ENCODE measurements around the gene CENPP.

Gene CENPP

GRCh38 chr9:92483627-92484545 is 158.1 kb downstream of the CENPP start:
- DNase-seq: no peak

DNA sequence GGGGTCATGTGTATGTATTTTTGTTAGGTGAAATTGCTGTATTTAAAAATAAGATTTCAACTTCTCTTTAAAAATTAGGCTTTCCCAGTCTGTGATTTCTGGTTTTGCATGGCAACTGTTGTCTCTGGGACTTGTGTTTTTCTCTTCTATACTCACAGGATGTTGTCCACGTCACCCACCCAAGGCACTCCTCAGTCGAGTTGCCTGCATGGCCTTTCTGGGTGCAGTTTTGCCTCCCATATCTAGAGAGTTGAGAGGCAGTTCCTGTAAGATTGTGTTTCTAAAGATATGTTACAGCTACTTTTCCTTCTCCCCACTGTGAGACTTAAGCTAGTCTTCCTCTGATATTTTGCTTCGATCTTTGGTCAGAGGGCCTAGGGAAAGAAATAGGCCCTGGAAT is 158.8 kb downstream of the CENPP start:
- no peak for DNase-seq

DNA sequence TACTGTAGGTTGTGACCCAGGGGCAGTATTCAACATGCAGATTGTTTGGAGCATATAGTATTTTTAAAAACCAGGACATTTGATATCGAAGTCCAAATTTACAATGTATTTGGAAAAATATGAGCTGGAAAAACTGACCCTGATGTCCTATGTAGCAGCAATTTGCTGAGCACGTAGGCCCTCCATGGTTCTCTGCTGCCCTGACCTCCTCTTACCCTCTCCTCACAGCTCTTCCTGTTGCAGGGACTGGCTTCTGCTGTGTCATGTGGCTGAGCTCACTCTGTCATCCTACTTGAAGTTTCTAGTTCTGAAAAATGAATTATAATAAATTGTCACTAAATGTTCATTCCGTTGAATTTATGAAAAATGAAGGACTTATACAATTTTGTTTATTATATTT is 160.6 kb downstream of the CENPP start:
- no peak for DNase-seq

DNA sequence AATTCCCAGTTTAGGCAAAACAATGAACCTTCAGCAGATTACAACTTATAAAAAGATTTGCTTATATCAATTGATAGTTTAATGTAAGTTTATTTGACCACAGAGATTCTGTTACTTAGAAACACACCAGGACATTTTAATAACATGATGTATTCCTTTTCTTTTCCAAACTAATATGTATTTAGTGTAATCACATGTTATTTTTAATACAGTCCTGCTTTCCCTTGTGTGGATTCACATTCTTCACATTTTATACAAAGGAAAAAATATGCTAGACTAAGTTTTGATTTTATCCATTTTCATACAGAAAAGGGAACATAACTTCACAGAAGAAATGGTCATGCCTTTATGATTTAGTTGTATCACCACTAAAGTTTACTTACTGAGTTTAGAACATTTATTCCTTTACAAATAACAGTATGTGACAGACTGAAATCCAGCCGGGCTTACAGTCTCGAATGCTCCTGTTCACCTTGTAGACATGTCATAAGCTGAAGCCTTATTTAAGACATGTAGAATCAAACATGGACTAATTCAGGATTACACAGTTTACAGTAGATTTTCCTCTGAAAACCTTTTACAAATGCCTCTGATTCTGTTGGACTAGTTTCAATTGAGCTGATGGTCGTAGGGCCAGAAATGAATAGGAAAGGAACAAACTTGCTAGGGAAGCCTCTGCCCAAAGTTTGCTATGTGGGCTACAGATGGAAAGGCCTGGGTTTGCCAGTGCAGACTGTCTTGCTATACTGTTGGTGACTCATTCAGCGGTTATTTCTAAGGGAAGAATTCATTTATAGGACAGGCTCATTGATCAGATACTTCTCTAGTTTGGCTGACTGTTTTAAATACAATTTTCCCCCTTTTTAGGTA is 163.2 kb downstream of the CENPP start:
- DNase-seq: no peak

DNA sequence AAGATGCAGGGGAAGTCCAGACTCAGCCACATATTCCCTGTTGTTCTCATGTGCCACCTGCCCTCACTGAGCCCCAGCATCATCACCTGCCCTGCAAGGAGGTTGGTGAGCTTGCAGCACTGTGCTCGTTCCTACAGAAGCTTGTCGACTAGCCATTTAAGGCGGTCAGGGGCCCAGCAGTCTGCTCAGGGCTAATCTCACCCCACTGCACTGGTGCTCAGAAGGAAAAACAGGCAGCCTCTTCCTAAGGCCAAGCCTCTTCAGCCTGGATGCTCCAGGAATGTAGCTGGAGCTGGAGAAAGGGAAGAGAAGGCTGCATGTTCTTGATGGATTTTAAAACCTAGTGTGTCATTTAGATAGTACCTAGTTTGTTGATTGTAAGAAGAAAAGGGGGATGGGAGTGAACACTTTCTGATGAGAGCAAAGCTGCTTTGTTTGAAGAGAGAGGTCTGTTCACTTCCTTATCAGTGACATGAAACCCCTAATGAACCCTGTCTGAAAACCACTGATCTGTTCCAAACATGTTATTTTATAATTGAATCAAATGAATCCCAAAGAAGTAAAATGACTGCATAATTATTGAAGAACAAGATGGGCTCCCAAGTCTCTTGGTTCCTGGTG is 167.1 kb downstream of the CENPP start:
- DNase-seq: no peak

- no peak for DNase-seq
Measured at GRCh38 chr9:92493749-92494387, 168.1 kb downstream of the CENPP start.

- DNase-seq: no peak
Measured at GRCh38 chr9:92494856-92495255, 169.1 kb downstream of the CENPP start.

DNA sequence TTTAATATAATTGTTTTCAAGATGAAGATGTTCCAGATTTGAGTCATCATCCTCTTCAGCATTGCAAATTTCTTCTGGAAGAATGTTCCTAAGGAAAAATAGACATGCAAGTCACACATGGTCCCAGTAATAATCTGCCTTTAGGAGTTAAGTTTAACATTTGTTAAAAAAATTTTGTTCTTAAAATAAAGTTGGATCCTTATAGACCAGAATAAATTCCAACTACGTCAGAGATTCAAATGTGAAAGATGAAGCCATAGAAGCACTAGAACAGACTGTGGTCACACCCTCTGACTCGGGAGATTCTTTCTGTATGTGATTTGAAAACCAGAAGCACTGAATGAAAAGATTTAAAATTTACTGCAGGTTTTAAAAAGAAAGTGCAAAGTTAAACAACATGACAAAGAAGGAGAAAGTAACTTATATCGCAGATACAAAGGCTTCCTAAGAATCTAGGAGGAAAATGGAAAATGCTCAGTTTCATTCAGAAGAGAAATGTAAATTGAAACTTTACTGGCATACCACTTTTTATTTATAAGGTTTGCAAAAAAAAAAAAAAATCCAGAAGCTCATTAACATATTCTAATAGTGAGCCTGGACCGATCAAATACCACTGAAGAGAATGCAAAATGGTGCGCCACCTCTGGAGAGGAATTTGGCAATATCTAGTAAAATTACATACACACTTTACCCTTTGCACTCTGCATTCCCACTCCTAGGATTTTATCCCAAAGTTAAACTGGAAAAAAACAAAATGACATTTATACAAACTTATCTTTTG is 170.8 kb downstream of the CENPP start:
- no peak for DNase-seq

GRCh38 chr9:92499701-92500100 is 173.9 kb downstream of the CENPP start:
- no peak for DNase-seq

DNA sequence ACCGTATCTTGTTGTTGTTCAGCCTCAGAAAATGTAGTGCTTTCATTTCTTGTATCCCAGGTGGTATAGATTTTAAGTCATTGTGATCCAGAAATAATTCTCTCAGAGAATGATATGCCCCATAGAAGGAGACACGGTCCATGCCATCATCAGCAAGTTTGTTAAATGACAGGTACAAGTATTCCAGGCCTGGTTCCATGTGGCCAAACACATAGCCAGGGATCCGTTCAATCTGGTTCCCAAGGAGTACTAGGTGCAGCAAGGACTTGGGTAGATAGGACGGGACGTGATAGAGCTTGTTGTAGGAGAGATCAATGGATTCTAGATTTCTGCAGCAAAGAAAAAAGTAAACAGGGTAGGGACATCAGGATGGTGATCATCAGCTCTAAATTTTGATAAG is 175.0 kb downstream of the CENPP start:
- no peak for DNase-seq

DNA sequence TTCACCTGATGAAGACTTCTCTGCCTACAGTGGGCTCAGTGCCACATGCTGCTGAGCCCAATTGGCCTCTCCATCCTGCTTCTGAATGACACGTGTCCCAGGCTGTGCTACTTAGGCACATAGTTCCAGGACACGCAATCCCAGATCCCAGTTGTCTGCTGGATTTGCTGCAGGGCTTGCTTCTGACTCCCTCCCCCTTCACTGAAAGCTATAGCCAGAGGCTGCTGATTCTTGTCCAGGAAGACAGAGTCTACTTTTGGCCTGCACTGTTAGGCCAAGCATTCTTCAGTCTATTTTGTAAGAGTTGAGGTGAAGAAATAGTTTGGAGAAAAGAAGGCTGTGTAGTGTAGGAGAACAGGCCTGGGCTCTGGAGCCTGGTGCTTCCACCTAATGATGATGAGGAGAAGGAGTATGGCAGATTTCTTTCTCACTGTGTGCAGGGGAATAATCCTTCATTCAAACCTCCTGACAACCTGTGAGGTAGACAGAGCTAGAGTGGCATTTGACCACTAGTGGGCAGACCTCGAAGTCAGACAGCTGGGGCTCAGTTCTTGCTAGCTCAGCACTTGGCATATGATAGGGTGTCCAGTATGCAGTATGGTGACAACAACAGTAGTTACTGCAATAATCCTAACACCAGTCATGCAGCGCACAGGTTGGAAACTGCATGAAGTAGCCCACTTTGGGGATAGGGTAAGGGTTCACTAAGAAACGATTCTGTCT is 176.1 kb downstream of the CENPP start:
- DNase-seq: peak; percentile 40

GRCh38 chr9:92503156-92503555 is 177.4 kb downstream of the CENPP start:
- no peak for DNase-seq

GRCh38 chr9:92504881-92505280 is 179.1 kb downstream of the CENPP start:
- DNase-seq: no peak

DNA sequence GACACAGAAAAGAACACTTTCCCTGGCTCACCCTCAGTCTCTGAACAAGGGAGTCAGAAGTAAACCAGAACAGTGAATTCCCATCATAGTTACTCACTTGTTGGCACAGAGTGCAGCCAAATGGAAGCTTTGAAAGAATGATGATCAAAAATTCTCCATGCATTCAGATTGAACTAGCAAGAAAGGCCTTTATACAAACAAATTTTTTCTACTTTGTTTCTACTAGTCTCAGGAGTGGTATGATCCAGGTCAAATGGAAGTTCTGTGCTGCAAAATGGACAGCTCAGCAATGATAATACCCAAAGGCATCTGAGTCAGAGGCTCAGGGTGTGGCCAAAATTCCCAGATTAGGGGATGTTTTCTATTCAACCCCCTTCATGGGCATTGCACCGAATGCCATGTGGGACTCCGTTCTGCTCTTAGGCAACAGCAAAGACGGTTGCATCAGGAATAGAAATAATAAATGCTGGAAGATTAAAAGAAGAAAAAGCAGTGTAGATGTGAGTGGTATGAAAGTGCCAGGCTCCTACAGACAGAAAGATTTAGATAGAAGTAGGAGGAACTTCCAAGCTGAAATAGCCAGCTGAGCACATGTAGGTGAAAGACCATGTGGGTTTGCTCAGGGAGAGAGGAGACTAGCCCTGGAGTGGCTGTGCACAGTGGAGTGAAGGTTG is 180.6 kb downstream of the CENPP start:
- DNase-seq: no peak

- DNase-seq: no peak
Measured at GRCh38 chr9:92507005-92507404, 181.3 kb downstream of the CENPP start.

GRCh38 chr9:92507496-92507895 is 181.7 kb downstream of the CENPP start:
- DNase-seq: no peak

DNA sequence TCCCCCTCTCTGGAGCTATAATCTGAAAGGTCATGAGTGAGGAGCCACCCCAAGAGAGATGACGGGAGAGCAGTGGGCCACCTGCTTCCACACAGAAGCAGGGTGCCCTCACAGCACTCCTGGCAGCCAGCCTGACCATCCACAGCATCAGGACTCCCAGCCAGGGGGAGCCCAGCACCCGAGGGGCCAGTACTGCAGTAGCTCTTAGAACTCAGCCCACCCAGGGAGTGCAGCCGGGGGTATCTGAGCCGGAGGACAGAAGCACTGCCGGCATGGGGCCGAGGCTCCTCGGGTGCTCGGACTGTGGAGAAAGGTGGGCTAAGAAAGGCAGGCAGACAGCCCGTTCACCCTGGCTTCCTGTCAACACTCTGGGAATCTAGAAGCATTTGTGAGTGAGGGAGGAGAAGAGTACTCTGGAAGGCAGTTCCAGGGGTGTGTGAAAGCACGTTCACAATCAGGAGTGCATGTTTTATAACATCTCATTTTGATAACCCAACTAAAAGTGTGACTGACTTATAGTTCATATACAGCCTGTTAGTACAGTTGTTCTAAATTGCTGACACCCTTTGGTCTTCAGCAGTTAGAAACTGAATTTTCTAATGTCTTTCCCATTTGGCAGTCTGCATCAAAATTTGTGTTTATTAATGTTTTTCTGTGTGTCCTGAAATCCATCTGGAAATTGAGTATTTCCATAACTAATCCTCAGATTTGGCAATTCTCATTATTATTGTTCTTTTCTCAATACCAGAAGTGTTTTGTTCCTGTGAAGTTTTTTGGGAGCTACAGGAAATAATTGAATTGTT is 182.5 kb downstream of the CENPP start:
- no peak for DNase-seq

GRCh38 chr9:92509050-92509449 is 183.3 kb downstream of the CENPP start:
- no peak for DNase-seq

GRCh38 chr9:92510747-92511146 is 185.0 kb downstream of the CENPP start:
- DNase-seq: no peak

DNA sequence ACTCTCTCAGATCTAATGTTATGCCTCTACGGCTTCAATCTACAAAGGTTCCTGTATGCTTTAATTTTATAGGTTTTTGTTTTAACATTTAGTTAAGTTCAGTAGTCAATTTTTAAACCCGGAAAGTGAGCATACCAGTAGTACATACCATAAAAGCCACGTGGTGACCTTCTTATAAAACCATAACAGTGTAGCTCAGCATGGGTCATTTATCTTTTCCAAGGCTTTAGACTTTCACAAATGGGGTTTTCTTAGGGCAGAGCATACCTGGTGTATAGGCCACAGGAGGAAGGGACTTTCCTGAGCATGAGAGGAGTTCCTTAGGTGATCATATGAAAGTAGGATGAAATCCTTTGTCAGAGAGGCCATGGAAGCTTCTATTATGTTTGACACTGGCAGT is 186.9 kb downstream of the CENPP start:
- DNase-seq: no peak

Measured in RPMI8226 (cell line).